ENCODE measurements around the gene DOCK3.

GRCh38 chr3:50625231-50626182 lies 49.2 kb upstream of the DOCK3 start:
- TF ChIP-seq, protein P1, sequence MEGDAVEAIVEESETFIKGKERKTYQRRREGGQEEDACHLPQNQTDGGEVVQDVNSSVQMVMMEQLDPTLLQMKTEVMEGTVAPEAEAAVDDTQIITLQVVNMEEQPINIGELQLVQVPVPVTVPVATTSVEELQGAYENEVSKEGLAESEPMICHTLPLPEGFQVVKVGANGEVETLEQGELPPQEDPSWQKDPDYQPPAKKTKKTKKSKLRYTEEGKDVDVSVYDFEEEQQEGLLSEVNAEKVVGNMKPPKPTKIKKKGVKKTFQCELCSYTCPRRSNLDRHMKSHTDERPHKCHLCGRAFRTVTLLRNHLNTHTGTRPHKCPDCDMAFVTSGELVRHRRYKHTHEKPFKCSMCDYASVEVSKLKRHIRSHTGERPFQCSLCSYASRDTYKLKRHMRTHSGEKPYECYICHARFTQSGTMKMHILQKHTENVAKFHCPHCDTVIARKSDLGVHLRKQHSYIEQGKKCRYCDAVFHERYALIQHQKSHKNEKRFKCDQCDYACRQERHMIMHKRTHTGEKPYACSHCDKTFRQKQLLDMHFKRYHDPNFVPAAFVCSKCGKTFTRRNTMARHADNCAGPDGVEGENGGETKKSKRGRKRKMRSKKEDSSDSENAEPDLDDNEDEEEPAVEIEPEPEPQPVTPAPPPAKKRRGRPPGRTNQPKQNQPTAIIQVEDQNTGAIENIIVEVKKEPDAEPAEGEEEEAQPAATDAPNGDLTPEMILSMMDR (IDR thresholded peaks at IDR 0.05) = no peak
- no peak for TF ChIP-seq POLR2AphosphoS5 (IDR thresholded peaks at IDR 0.05; ENCODE audit: insufficient read depth in 1 of 2, low read depth in 1 of 2)

All from vagina (tissue), 2 donors.